ENCODE results near the gene SLC37A3.

- TF ChIP-seq POLR2A (IDR thresholded peaks at IDR 0.05) (no peak), CTCF (IDR thresholded peaks at IDR 0.05) (no peak)
Measured at GRCh38 chr7:140292438-140292837, 105.9 kb downstream of the SLC37A3 start.
